ENCODE results near the gene CFHR2.
"Not testable (repeated sequence)": the region's sequence is repeated elsewhere in the genome, so short reads cannot be mapped to it uniquely, and the experiment has no call there.

Gene CFHR2

GRCh38 chr1:196943568-196943967, at the start of gene CFHR2:
Gene CFHR2, plus strand, starts transcription at chr1:196943738. Its CDS starts 143 bp downstream, at chr1:196943881.
- DNase-seq (ENCODE audit: low spot score), result not testable (repeated sequence)

- no peak for DNase-seq (ENCODE audit: low spot score)
Observed at GRCh38 chr1:196896355-196896754, 47.2 kb upstream of the CFHR2 start.

- DNase-seq (ENCODE audit: low spot score), result no peak
Observed at GRCh38 chr1:196897158-196897828, 46.2 kb upstream of the CFHR2 start.

GRCh38 chr1:196902344-196902743, 41.2 kb upstream of the CFHR2 start:
- no peak for DNase-seq (ENCODE audit: low spot score)

- DNase-seq (ENCODE audit: low spot score), result no peak
Observed at GRCh38 chr1:196910215-196910614, 33.3 kb upstream of the CFHR2 start.

GRCh38 chr1:196912283-196912682, 31.3 kb upstream of the CFHR2 start:
- DNase-seq (ENCODE audit: low spot score), result not testable (repeated sequence)

GRCh38 chr1:196926839-196927238, 16.7 kb upstream of the CFHR2 start:
- not testable (repeated sequence) for DNase-seq (ENCODE audit: low spot score)

GRCh38 chr1:196932853-196933252, 10.7 kb upstream of the CFHR2 start:
- DNase-seq (ENCODE audit: low spot score), result not testable (repeated sequence)

- DNase-seq (ENCODE audit: low spot score), result no peak
Observed at GRCh38 chr1:196933531-196934189, 9.9 kb upstream of the CFHR2 start.

GRCh38 chr1:196941474-196941873, 2.1 kb upstream of the CFHR2 start:
- DNase-seq (ENCODE audit: low spot score), result not testable (repeated sequence)

GRCh38 chr1:196951711-196952394, 8.3 kb downstream of the CFHR2 start:
- DNase-seq (ENCODE audit: low spot score), result no peak

- no peak for DNase-seq (ENCODE audit: low spot score)
Observed at GRCh38 chr1:196954778-196955177, 11.2 kb downstream of the CFHR2 start.

- DNase-seq (ENCODE audit: low spot score), result no peak
Observed at GRCh38 chr1:196955926-196956325, 12.4 kb downstream of the CFHR2 start.

GRCh38 chr1:196960854-196961253, 17.3 kb downstream of the CFHR2 start:
- DNase-seq (ENCODE audit: low spot score), result no peak

GRCh38 chr1:196970182-196970581, 26.6 kb downstream of the CFHR2 start:
- no peak for DNase-seq (ENCODE audit: low spot score)

- DNase-seq (ENCODE audit: low spot score), result no peak
Observed at GRCh38 chr1:196976278-196976677, 32.7 kb downstream of the CFHR2 start.

GRCh38 chr1:196977278-196977677, 33.7 kb downstream of the CFHR2 start, which contains the start of gene CFHR5:
Gene CFHR5, plus strand, starts transcription at chr1:196977556. Its CDS starts 109 bp downstream, at chr1:196977665.
- DNase-seq (ENCODE audit: low spot score), result no peak

GRCh38 chr1:196980859-196981258, 37.3 kb downstream of the CFHR2 start:
- no peak for DNase-seq (ENCODE audit: low spot score)

- not testable (repeated sequence) for DNase-seq (ENCODE audit: low spot score)
Observed at GRCh38 chr1:196982247-196982646, 38.7 kb downstream of the CFHR2 start.

GRCh38 chr1:196991919-196992651, 48.5 kb downstream of the CFHR2 start:
- DNase-seq (ENCODE audit: low spot score), result not testable (repeated sequence)

- DNase-seq (ENCODE audit: low spot score), result no peak
Observed at GRCh38 chr1:196993916-196994315, 50.4 kb downstream of the CFHR2 start.

- DNase-seq (ENCODE audit: low spot score), result no peak
Observed at GRCh38 chr1:196997423-196997822, 53.9 kb downstream of the CFHR2 start.
